Loucy (cell line): ENCODE data around the gene LHPP.

Experiments used
- H2AFZ ChIP-seq: fragments of 200-600 bp; sonication (generic); 2 replicates; pipeline ENCODE4 v1.6.0; 2016; ENCODE audit warnings: antibody characterized with exemption, mild to moderate bottlenecking, low read length, moderate library complexity
- H3F3A ChIP-seq: fragments of 200-600 bp; 2 replicates; pipeline ENCODE4 v1.6.0; 2016; ENCODE audit warnings: antibody characterized with exemption, low read depth, mild to moderate bottlenecking
- H3K27me3 ChIP-seq: fragments of 200-600 bp; sonication (generic); 2 replicates; pipeline ENCODE4 v1.6.1; 2014; ENCODE audit warnings: low read length, mild to moderate bottlenecking; ENCODE audit not compliant: insufficient read depth, poor library complexity, severe bottlenecking
- H3K36me3 ChIP-seq: fragments of 200-600 bp; sonication (generic); 2 replicates; pipeline ENCODE4 v1.6.1; 2016; ENCODE audit warnings: low read length; ENCODE audit not compliant: insufficient read depth
- H3K4me1 ChIP-seq: fragments of 200-600 bp; sonication (generic); 2 replicates; pipeline ENCODE4 v1.5.1; 2014; ENCODE audit warnings: low read length, mild to moderate bottlenecking; ENCODE audit not compliant: insufficient read depth, poor library complexity, severe bottlenecking
- H3K4me2 ChIP-seq: fragments of 200-600 bp; sonication (generic); 2 replicates; pipeline ENCODE4 v1.6.0; 2014; ENCODE audit warnings: antibody characterized with exemption, low read length, low read depth, mild to moderate bottlenecking; ENCODE audit not compliant: poor library complexity, severe bottlenecking
- H3K4me3 ChIP-seq: fragments of 200-600 bp; sonication (generic); 2 replicates; pipeline ENCODE4 v1.5.1; 2014; ENCODE audit warnings: low read length, mild to moderate bottlenecking, mixed read lengths; ENCODE audit not compliant: poor library complexity, severe bottlenecking
- H3K79me2 ChIP-seq: fragments of 200-600 bp; sonication (generic); 2 replicates; pipeline ENCODE4 v1.6.1; 2014; ENCODE audit warnings: low read length; ENCODE audit not compliant: insufficient read depth
- H3K9ac ChIP-seq: fragments of 200-600 bp; sonication (generic); 2 replicates; pipeline ENCODE4 v1.6.0; 2014; ENCODE audit warnings: mild to moderate bottlenecking, low read depth, low read length, moderate library complexity; ENCODE audit not compliant: poor library complexity, severe bottlenecking
- H3K9me2 ChIP-seq: fragments of 200-600 bp; sonication (generic); replicated peaks from 2 replicates; pipeline ENCODE4 v1.6.1; 2016; ENCODE audit warnings: low read depth, low read length, mixed read lengths
- H3K9me3 ChIP-seq: fragments of 200-600 bp; sonication (generic); 2 replicates; pipeline ENCODE4 v1.6.1; 2014; ENCODE audit warnings: mild to moderate bottlenecking, antibody characterized with exemption, low read length, low read depth; ENCODE audit not compliant: insufficient read depth
- H4K20me1 ChIP-seq: fragments of 200-600 bp; sonication (generic); 2 replicates; pipeline ENCODE4 v1.6.0; 2014; ENCODE audit warnings: antibody characterized with exemption, low read length, mild to moderate bottlenecking; ENCODE audit not compliant: insufficient read depth, poor library complexity, severe bottlenecking
- EZH2phosphoT487 ChIP-seq: fragments of 200-600 bp; IDR thresholded peaks from 2 replicates; pipeline ENCODE4 v1.6.1; 2018; ENCODE audit warnings: antibody characterized with exemption, mild to moderate bottlenecking, moderate library complexity, borderline replicate concordance
- TF ChIP-seq, protein P1 (sequence below): fragments of 200-600 bp; sonication (generic); conservative IDR thresholded peaks from 2 replicates; pipeline ENCODE4 v1.5.1; 2014; ENCODE audit warnings: mild to moderate bottlenecking, antibody characterized with exemption, low read length

LHPP gene

DNA sequence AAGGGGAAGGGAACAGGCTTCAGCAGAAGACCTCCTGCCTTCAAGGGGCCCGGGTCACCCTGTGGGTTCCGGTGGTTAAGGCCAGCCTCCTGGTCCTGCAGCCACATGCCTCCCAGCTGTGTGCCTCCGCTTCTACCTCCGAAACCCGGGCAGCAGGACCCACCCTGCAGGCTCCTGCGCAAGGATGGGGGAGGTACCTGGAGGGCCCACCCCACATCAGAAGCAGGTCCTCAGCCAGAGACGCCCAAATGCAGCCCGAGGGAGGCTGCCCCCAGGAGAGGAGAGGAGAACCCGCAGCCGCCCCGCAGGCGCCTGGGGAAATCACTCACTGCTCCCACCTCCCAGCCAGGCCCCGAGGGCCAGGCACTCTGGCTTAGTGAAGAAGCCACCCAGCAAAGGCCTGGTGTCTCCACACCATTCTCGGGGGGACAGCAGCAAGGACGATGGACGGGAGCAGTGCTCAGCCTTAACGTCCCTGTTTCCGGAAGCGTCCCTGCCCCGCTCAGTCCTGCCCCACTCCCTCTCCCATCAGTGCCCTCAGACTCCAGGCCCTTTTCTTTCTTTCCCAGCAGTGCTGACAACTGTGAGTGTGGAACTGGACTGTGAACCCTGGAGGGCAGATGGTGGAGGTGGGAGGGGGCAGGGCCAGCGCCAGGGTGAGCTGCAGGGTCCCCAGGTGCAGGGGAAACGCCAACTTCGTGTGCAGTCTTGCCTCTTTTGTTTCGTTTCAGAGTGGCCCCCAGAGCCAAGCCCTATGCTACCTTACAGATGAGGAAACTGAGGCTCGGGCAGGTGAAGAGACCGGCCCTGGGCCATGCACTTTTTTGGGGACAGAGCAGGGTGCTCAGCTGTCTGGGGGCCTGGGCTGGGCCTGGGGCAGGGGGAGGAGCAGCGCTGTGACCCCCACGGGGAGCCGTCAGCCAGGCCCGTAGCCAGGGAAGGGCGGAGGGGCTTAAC lies 144.5 kb downstream of the LHPP start:
- Histone ChIP-seq H3K36me3 (no peaks in the 10 kb centered on the region; the same call in 1 of the 2 replicates), H4K20me1 (no peaks in the 10 kb centered on the region), H3K9me2 (no peaks in the 10 kb centered on the region), H3K4me2 (no peak overlapping the region), H3K9ac (no peak overlapping the region), H3K4me1 (no peaks in the 10 kb centered on the region), H2AFZ (no peak overlapping the region), H3F3A (no peaks in the 10 kb centered on the region), H3K9me3 (no peaks in the 10 kb centered on the region), H3K27me3 (no peaks in the 10 kb centered on the region), H3K4me3 (no peak overlapping the region), H3K79me2 (no peaks in the 10 kb centered on the region)
- TF ChIP-seq EZH2phosphoT487 = no peak
- TF ChIP-seq, protein P1, sequence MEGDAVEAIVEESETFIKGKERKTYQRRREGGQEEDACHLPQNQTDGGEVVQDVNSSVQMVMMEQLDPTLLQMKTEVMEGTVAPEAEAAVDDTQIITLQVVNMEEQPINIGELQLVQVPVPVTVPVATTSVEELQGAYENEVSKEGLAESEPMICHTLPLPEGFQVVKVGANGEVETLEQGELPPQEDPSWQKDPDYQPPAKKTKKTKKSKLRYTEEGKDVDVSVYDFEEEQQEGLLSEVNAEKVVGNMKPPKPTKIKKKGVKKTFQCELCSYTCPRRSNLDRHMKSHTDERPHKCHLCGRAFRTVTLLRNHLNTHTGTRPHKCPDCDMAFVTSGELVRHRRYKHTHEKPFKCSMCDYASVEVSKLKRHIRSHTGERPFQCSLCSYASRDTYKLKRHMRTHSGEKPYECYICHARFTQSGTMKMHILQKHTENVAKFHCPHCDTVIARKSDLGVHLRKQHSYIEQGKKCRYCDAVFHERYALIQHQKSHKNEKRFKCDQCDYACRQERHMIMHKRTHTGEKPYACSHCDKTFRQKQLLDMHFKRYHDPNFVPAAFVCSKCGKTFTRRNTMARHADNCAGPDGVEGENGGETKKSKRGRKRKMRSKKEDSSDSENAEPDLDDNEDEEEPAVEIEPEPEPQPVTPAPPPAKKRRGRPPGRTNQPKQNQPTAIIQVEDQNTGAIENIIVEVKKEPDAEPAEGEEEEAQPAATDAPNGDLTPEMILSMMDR = no peak

- H3K79me2 ChIP-seq = no peaks in the 10 kb centered on the region
- H3F3A ChIP-seq = no peaks in the 10 kb centered on the region
- no peaks in the 10 kb centered on the region; the same call in 1 of the 2 replicates for H3K36me3 ChIP-seq
- H4K20me1 ChIP-seq = no peaks in the 10 kb centered on the region
- H3K4me1 ChIP-seq = no peaks in the 10 kb centered on the region
- TF ChIP-seq, protein P1 = no peak
- TF ChIP-seq EZH2phosphoT487 = no peak
- no peaks in the 10 kb centered on the region for H3K27me3 ChIP-seq
- no peak overlapping the region for H3K9ac ChIP-seq
- no peak overlapping the region for H2AFZ ChIP-seq
- no peak overlapping the region for H3K4me3 ChIP-seq
- H3K4me2 ChIP-seq = no peak overlapping the region
- no peaks in the 10 kb centered on the region for H3K9me2 ChIP-seq
- H3K9me3 ChIP-seq = no peaks in the 10 kb centered on the region
Measured at GRCh38 chr10:124606822-124607221, 145.2 kb downstream of the LHPP start.

- Histone ChIP-seq H3F3A (no peaks in the 10 kb centered on the region), H4K20me1 (no peaks in the 10 kb centered on the region), H3K9me3 (no peaks in the 10 kb centered on the region), H3K4me2 (no peak overlapping the region), H3K36me3 (no peaks in the 10 kb centered on the region; the same call in 1 of the 2 replicates), H2AFZ (no peak overlapping the region), H3K4me1 (no peaks in the 10 kb centered on the region), H3K9me2 (no peaks in the 10 kb centered on the region), H3K9ac (no peak overlapping the region), H3K27me3 (no peaks in the 10 kb centered on the region), H3K4me3 (no peak overlapping the region), H3K79me2 (no peaks in the 10 kb centered on the region)
- no peak for TF ChIP-seq EZH2phosphoT487
- TF ChIP-seq, protein P1 = no peak
Measured at GRCh38 chr10:124607693-124608092, 146.1 kb downstream of the LHPP start.
